A549 treated with AZD9567 at 1 μM for 4 hours (cell line): Measurements from ENCODE around the gene ARRDC2. TPM values are rescaled to one million over a fixed set of nuclear protein-coding genes. Genes with fewer than 3 reads are reported as not detected.

Experiments used
- total RNA-seq: library from RNA; stranded (reverse); fragments of 200-300 nt; extraction: Qiagen RNA extraction; gene quantifications from 5 replicates; pipeline ENCODE4 v1.2.3, GENCODE V29; 2022; ENCODE audit not compliant: insufficient read depth

Gene ARRDC2
- total RNA-seq: 27.9 to 44.1 TPM (median 43.5 TPM) in 5 replicates

DNA sequence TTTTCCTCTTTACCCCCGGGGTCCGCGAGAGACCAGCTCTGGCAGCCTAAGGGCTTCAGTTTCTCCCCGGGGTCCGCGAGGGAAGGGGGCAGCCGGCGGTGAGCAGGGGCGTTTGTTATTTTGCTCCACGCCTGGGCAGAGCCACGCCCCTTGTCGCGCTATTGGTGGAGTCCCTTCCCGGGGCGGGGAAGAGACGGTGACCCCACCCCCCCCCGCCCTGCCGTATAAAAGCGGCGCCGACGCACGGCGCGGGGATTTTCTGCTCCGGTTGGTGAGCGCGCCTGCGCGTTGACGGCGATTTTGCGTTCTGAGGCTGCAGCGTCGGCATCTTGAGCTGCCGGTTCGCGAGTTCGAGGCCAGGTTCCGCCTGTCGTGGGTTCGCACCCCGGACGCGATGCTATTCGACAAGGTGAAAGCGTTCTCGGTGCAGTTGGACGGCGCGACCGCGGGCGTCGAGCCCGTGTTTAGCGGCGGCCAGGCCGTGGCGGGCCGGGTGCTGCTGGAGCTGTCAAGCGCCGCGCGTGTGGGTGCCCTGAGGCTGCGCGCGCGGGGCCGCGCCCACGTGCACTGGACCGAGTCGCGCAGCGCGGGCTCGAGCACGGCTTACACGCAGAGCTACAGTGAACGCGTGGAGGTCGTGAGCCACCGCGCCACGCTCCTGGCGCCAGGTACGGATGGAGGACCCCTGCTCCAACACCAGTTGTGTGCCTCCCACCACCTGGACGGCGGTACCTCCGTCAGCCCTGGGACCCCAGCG lies at the start of gene ARRDC2:
ARRDC2 (plus strand) TSS at position 254 of the 757 bp plus-strand sequence; CDS start at position 395, 141 bp downstream.

GRCh38 chr19:17966550-17967256 lies 41.3 kb upstream of the ARRDC2 start, which contains the start of gene KCNN1:
KCNN1 (plus strand) TSS chr19:17967107; CDS start chr19:17973889, 6,782 bp downstream.

Other genes starting within 250 kb of the ARRDC2 start
- gene B3GNT3, start 213.0 kb upstream of the ARRDC2 start, total RNA-seq: 2.6 to 4.8 TPM (median 3.1 TPM) in 5 replicates
- 0.28 to 0.61 TPM (median 0.50 TPM) in 4 of 5 replicates, not detected in the other for gene INSL3, start 186.7 kb upstream of the ARRDC2 start, total RNA-seq
- 0.22 to 0.35 TPM (median 0.26 TPM) in 5 replicates for gene JAK3, start 160.2 kb upstream of the ARRDC2 start, total RNA-seq
- 1,507 to 2,300 TPM (median 2,170 TPM) in 5 replicates for gene RPL18A, start 148.3 kb upstream of the ARRDC2 start, total RNA-seq
- gene SLC5A5, start 136.2 kb upstream of the ARRDC2 start, total RNA-seq: 0.14 to 0.22 TPM (median 0.17 TPM) in 4 of 5 replicates, not detected in the other
- gene CCDC124, start 75.2 kb upstream of the ARRDC2 start, total RNA-seq: 80.4 to 119 TPM (median 113 TPM) in 5 replicates
- 0.57 to 1.2 TPM (median 0.86 TPM) in 4 of 5 replicates, not detected in the other for gene KCNN1, start 41.1 kb upstream of the ARRDC2 start, total RNA-seq
- gene IL12RB1, start 78.8 kb downstream of the ARRDC2 start, total RNA-seq: not detected in 5 replicates
- 1.9 to 2.4 TPM (median 2.2 TPM) in 5 replicates for gene MAST3, start 89.6 kb downstream of the ARRDC2 start, total RNA-seq
- gene PIK3R2, start 145.0 kb downstream of the ARRDC2 start, total RNA-seq: 9.9 to 15.0 TPM (median 12.4 TPM) in 5 replicates
- 13.6 to 22.2 TPM (median 15.9 TPM) in 5 replicates for gene IFI30, start 165.6 kb downstream of the ARRDC2 start, total RNA-seq
- 9.5 to 14.8 TPM (median 12.7 TPM) in 5 replicates for gene MPV17L2, start 185.0 kb downstream of the ARRDC2 start, total RNA-seq
- 0.71 to 0.99 TPM (median 0.79 TPM) in 4 of 5 replicates, not detected in the other for gene RAB3A, start 195.9 kb downstream of the ARRDC2 start, total RNA-seq
- gene PDE4C, start 218.3 kb downstream of the ARRDC2 start, total RNA-seq: 0.05 to 0.48 TPM (median 0.16 TPM) in 4 of 5 replicates, not detected in the other